Fibroblast of lung (primary cell): ENCODE results near the gene SLC37A1. TPM values are rescaled to one million over a fixed set of nuclear protein-coding genes. Genes with fewer than 3 reads are reported as not detected.

Experiments used
- DNase-seq, 2 donors: peaks; one replicate each; pipeline versions ENCODE4 v3.0.0 to v3.0.0-alpha.2; 2010; ENCODE audit warnings: low read depth in 2 of 2
- H2AFZ ChIP-seq: 2 replicates; pipeline ENCODE4 v1.5.1; 2012; ENCODE audit warnings: low read length, control low read depth, inconsistent platforms
- H3K27ac ChIP-seq: 2 replicates; pipeline ENCODE4 v1.5.1; 2011; ENCODE audit warnings: low read length, control low read depth; ENCODE audit not compliant: insufficient read depth
- H3K27me3 ChIP-seq: 2 replicates; pipeline ENCODE4 v1.5.1; 2011; ENCODE audit warnings: mild to moderate bottlenecking, low read length; ENCODE audit not compliant: control insufficient read depth, insufficient read depth
- H3K36me3 ChIP-seq: 2 replicates; pipeline ENCODE4 v1.5.1; 2011; ENCODE audit warnings: low read length; ENCODE audit not compliant: control insufficient read depth, insufficient read depth
- H3K4me1 ChIP-seq: 2 replicates; pipeline ENCODE4 v1.5.1; 2011; ENCODE audit warnings: low read length; ENCODE audit not compliant: control insufficient read depth, insufficient read depth; ENCODE audit errors: extremely low read depth
- H3K4me2 ChIP-seq: 2 replicates; pipeline ENCODE4 v1.5.1; 2011; ENCODE audit warnings: low read length, control low read depth; ENCODE audit not compliant: insufficient read depth; ENCODE audit errors: extremely low read depth
- H3K4me3 ChIP-seq, 4 experiments: fragments of 200-600 bp in 1 of 4; sonication (generic) in 1 of 4; replicated peaks in 1 of 4; 2 replicates each; pipeline ENCODE4 v1.5.1; 2011 to 2016; ENCODE audit warnings: low read length in 4 of 4, low read depth in 3 of 4, mild to moderate bottlenecking in 3 of 4, control low read depth in 2 of 4, inconsistent platforms in 1 of 4, mixed read lengths in 1 of 4; ENCODE audit not compliant: insufficient read depth in 1 of 4; ENCODE audit errors: control extremely low read depth in 1 of 4
- H3K79me2 ChIP-seq: 2 replicates; pipeline ENCODE4 v1.5.1; 2012; ENCODE audit warnings: mild to moderate bottlenecking, low read length, inconsistent platforms; ENCODE audit not compliant: control insufficient read depth, insufficient read depth
- H3K9ac ChIP-seq: 2 replicates; pipeline ENCODE4 v1.5.1; 2011; ENCODE audit warnings: mild to moderate bottlenecking, low read length, control low read depth; ENCODE audit not compliant: insufficient read depth
- H3K9me3 ChIP-seq: 2 replicates; pipeline ENCODE4 v1.5.1; 2012; ENCODE audit warnings: low read depth, low read length; ENCODE audit not compliant: control insufficient read depth, insufficient read depth
- H4K20me1 ChIP-seq: 2 replicates; pipeline ENCODE4 v1.5.1; 2011; ENCODE audit warnings: low read length; ENCODE audit not compliant: control insufficient read depth, insufficient read depth; ENCODE audit errors: extremely low read depth
- CTCF ChIP-seq, 2 donors: IDR thresholded peaks in 1 of 2; conservative IDR thresholded peaks in 1 of 2; 1 replicate in 1 of 2; 2 replicates in 1 of 2; pipeline ENCODE4 v1.5.1; 2011 to 2012; ENCODE audit warnings: low read length in 2 of 2, control low read depth in 1 of 2, inconsistent platforms in 1 of 2, low read depth in 1 of 2, mild to moderate bottlenecking in 1 of 2
- EZH2 ChIP-seq: IDR thresholded peaks from 2 replicates; pipeline ENCODE4 v1.5.1; 2012; ENCODE audit warnings: low read length, control low read depth, mild to moderate bottlenecking; ENCODE audit errors: missing control alignments
- polyA plus RNA-seq, 2 donors: library from polyadenylated mRNA; depleted of rRNA in 1 of 2; stranded (reverse) in 1 of 2; unstranded in 1 of 2; fragments of >200 nt; gene quantifications; 2 replicates each; pipeline ENCODE4 v1.2.1, GENCODE V29; 2011 to 2012; ENCODE audit warnings: missing spikeins in 1 of 2
- total RNA-seq: library from RNA; depleted of rRNA; stranded (reverse); fragments of >200 nt; gene quantifications from 2 replicates; pipeline ENCODE4 v1.2.1, GENCODE V29; 2014

The SLC37A1 gene
- total and polyA plus RNA-seq, 2 donors (not counting 1 experiment from before 2014, with no cell fraction given) = 0.42 to 6.4 TPM

- no peak for TF ChIP-seq EZH2
- TF ChIP-seq CTCF (conservative IDR thresholded peaks at IDR 0.05 in 1 of 2, IDR thresholded peaks at IDR 0.05 in 1 of 2; ENCODE audit: low read depth in 1 of 2, low read length in 2 of 2) = no peak
- no peaks in the 10 kb centered on the region for H3K27me3 ChIP-seq
Observed at GRCh38 chr21:42555756-42556438, 42.2 kb downstream of the SLC37A1 start.

GRCh38 chr21:42556476-42556875, 42.8 kb downstream of the SLC37A1 start:
- DNase-seq = no peak
- Histone ChIP-seq H4K20me1 (no peaks in the 10 kb centered on the region), H3K4me3 (no peak overlapping the region), H3K79me2 (no peaks in the 10 kb centered on the region), H3K27me3 (no peaks in the 10 kb centered on the region), H3K4me2 (no peak overlapping the region), H3K9ac (no peak overlapping the region), H3K36me3 (no peaks in the 10 kb centered on the region), H3K9me3 (no peaks in the 10 kb centered on the region), H2AFZ (no peak overlapping the region), H3K4me1 (no peaks in the 10 kb centered on the region), H3K27ac (no peak overlapping the region)
- TF ChIP-seq CTCF (conservative IDR thresholded peaks at IDR 0.05 in 1 of 2, IDR thresholded peaks at IDR 0.05 in 1 of 2; ENCODE audit: low read depth in 1 of 2, low read length in 2 of 2) (no peak), EZH2 (no peak)

More at GRCh38 chr21:42555756-42556438, 42.2 kb downstream of the SLC37A1 start:
- no peak for DNase-seq
- no peaks in the 10 kb centered on the region for H3K4me1 ChIP-seq
- no peak overlapping the region for H3K9ac ChIP-seq
- no peak overlapping the region for H3K4me2 ChIP-seq
- no peaks in the 10 kb centered on the region for H3K79me2 ChIP-seq
- no peaks in the 10 kb centered on the region for H3K9me3 ChIP-seq
- H3K27ac ChIP-seq = no peak overlapping the region
- H3K4me3 ChIP-seq = no peak overlapping the region
- H4K20me1 ChIP-seq = no peaks in the 10 kb centered on the region
- no peaks in the 10 kb centered on the region for H3K36me3 ChIP-seq
- no peak overlapping the region for H2AFZ ChIP-seq

GRCh38 chr21:42556960-42557359, 43.3 kb downstream of the SLC37A1 start:
- DNase-seq = no peak
- H3K4me2 ChIP-seq = no peak overlapping the region
- no peaks in the 10 kb centered on the region for H3K36me3 ChIP-seq
- no peak overlapping the region for H3K4me3 ChIP-seq
- no peaks in the 10 kb centered on the region for H3K27me3 ChIP-seq
- TF ChIP-seq EZH2 = no peak
- TF ChIP-seq CTCF (conservative IDR thresholded peaks at IDR 0.05 in 1 of 2, IDR thresholded peaks at IDR 0.05 in 1 of 2; ENCODE audit: low read depth in 1 of 2, low read length in 2 of 2) = no peak
- H3K79me2 ChIP-seq = no peaks in the 10 kb centered on the region
- H4K20me1 ChIP-seq = no peaks in the 10 kb centered on the region
- no peaks in the 10 kb centered on the region for H3K9me3 ChIP-seq
- H3K4me1 ChIP-seq = no peaks in the 10 kb centered on the region
- no peak overlapping the region for H3K27ac ChIP-seq
- H2AFZ ChIP-seq = no peak overlapping the region
- H3K9ac ChIP-seq = no peak overlapping the region
